ENCODE measurements around the gene TBC1D10B.

The TBC1D10B gene

GRCh38 chr16:30358990-30359870 lies 11.1 kb downstream of the TBC1D10B start:
- peaks cover 21 to 71% of the 10 kb centered on the region in 2 experiments; a peak in 2 of 3 replicates for H3K36me3 ChIP-seq (ENCODE audit: control insufficient read depth in 2 of 2, insufficient read depth in 1 of 2, low read length in 2 of 2)
- TF ChIP-seq SCRT1 (tag by site-specific recombination; IDR thresholded peaks at IDR 0.05; ENCODE audit: borderline replicate concordance) (0 out of 2 replicates have a peak, but pooled peaks have one; percentile 23), SCRT2 (tag by site-specific recombination; IDR thresholded peaks at IDR 0.05) (peak; percentile 83), SP2 (tag by site-specific recombination; IDR thresholded peaks at IDR 0.05) (0 out of 2 replicates have a peak, but pooled peaks have one; percentile 6), ZNF26 (tag by site-specific recombination; IDR thresholded peaks at IDR 0.05) (no peak)
- CTCF ChIA-PET: interaction anchor here (0.6 to 1.8 kb wide), 4 partner anchors 8 to 62 kb away, joined by 3 to 5 read pairs (median 4); no protein-coding TSS in a partner anchor
- no peaks in the 10 kb centered on the region for H3K4me1 ChIP-seq (ENCODE audit: control insufficient read depth, insufficient read depth, low read length)
- no peak overlapping the region for H3K4me3 ChIP-seq (ENCODE audit: low read depth, low read length)
- no peaks in the 10 kb centered on the region for H3K9me3 ChIP-seq (ENCODE audit: control insufficient read depth, insufficient read depth, low read depth, low read length)
- POLR2A ChIA-PET: interaction anchor here (0.5 to 2.9 kb wide), 5 partner anchors 11 to 48 kb away, joined by 3 to 17 read pairs (median 4); partner anchors contain the start of genes TBC1D10B and ZNF771
- no peak overlapping the region for H3K27ac ChIP-seq (ENCODE audit: extremely low read depth, low read depth, low read length)

GRCh38 chr16:30358577-30358936 lies 11.7 kb downstream of the TBC1D10B start:
- POLR2A ChIA-PET: interaction anchor here (0.8 to 2.9 kb wide), 3 partner anchors 11 to 49 kb away, joined by 3 to 17 read pairs (median 4); partner anchors contain the start of genes TBC1D10B and ZNF771
- H3K36me3 ChIP-seq (ENCODE audit: control insufficient read depth in 2 of 2, insufficient read depth in 1 of 2, low read length in 2 of 2): peaks cover 17 to 71% of the 10 kb centered on the region in 2 experiments; a peak in 2 of 3 replicates
- H3K9me3 ChIP-seq (ENCODE audit: control insufficient read depth, insufficient read depth, low read depth, low read length): no peaks in the 10 kb centered on the region
- no peak overlapping the region for H3K4me3 ChIP-seq (ENCODE audit: low read depth, low read length)
- TF ChIP-seq ZNF169 (tag by site-specific recombination; IDR thresholded peaks at IDR 0.05): no peak
- TF ChIP-seq ZNF654 (tag by site-specific recombination; IDR thresholded peaks at IDR 0.05; ENCODE audit: low read depth): peak; percentile 16; the same call in 1 of the 2 replicates
- peak; percentile 52; the same call in 1 of the 2 replicates for TF ChIP-seq ZNF600 (tag by site-specific recombination; IDR thresholded peaks at IDR 0.05)
- TF ChIP-seq ZBTB44 (tag by site-specific recombination; IDR thresholded peaks at IDR 0.05): peak; percentile 41; the same call in 1 of the 2 replicates
- TF ChIP-seq ZNF785 (tag by site-specific recombination; IDR thresholded peaks at IDR 0.05): no peak
- no peak for TF ChIP-seq ZNF114 (tag by site-specific recombination; IDR thresholded peaks at IDR 0.05)
- TF ChIP-seq ZNF394 (tag by site-specific recombination; IDR thresholded peaks at IDR 0.05; ENCODE audit: borderline replicate concordance): peak; percentile 33; the same call in 1 of the 2 replicates
- CTCF ChIA-PET: interaction anchor here (0.6 to 1.8 kb wide), 6 partner anchors 9 to 71 kb away, joined by 3 to 6 read pairs (median 4); partner anchors contain the start of gene DCTPP1
- H3K27ac ChIP-seq (ENCODE audit: extremely low read depth, low read depth, low read length): no peak overlapping the region
- H3K4me1 ChIP-seq (ENCODE audit: control insufficient read depth, insufficient read depth, low read length): no peaks in the 10 kb centered on the region

GRCh38 chr16:30357715-30358576 lies 12.3 kb downstream of the TBC1D10B start:
- H3K4me3 ChIP-seq (ENCODE audit: low read depth, low read length): no peak overlapping the region
- H3K4me1 ChIP-seq (ENCODE audit: control insufficient read depth, insufficient read depth, low read length): no peaks in the 10 kb centered on the region
- H3K27ac ChIP-seq (ENCODE audit: extremely low read depth, low read depth, low read length): no peak overlapping the region
- ChIA-PET CTCF (interaction anchor here (0.6 to 1.5 kb wide), 4 partner anchors 10 to 72 kb away, joined by 3 to 6 read pairs (median 4); partner anchors contain the start of gene DCTPP1), POLR2A (interaction anchor here (0.8 to 4.5 kb wide), 4 partner anchors 12 to 50 kb away, joined by 3 to 60 read pairs (median 10); partner anchors contain the start of genes TBC1D10B and ZNF771)
- peaks cover 13 to 72% of the 10 kb centered on the region in 2 experiments; a peak in 2 of 3 replicates for H3K36me3 ChIP-seq (ENCODE audit: control insufficient read depth in 2 of 2, insufficient read depth in 1 of 2, low read length in 2 of 2)
- no peaks in the 10 kb centered on the region for H3K9me3 ChIP-seq (ENCODE audit: control insufficient read depth, insufficient read depth, low read depth, low read length)
- no peak for TF ChIP-seq ZSCAN30 (tag by site-specific recombination; IDR thresholded peaks at IDR 0.05)
- peak; percentile 30; the same call in 1 of the 2 replicates for TF ChIP-seq ZNF600 (tag by site-specific recombination; IDR thresholded peaks at IDR 0.05)
- TF ChIP-seq ZNF341 (tag by site-specific recombination; IDR thresholded peaks at IDR 0.05; ENCODE audit: low read depth): no peak
- no peak for TF ChIP-seq ZNF175 (tag by site-specific recombination; IDR thresholded peaks at IDR 0.05)
- 0 out of 2 replicates have a peak, but pooled peaks have one; percentile 16 for TF ChIP-seq ZNF623 (tag by site-specific recombination; IDR thresholded peaks at IDR 0.05)
- no peak for TF ChIP-seq KLF7 (tag by site-specific recombination; IDR thresholded peaks at IDR 0.05; ENCODE audit: borderline replicate concordance)
- TF ChIP-seq ZNF514 (tag by site-specific recombination; IDR thresholded peaks at IDR 0.05): no peak
- no peak for TF ChIP-seq ZNF629 (tag by site-specific recombination; IDR thresholded peaks at IDR 0.05)
- TF ChIP-seq BCL11B (tag by site-specific recombination; IDR thresholded peaks at IDR 0.05; ENCODE audit: low read depth): 0 out of 2 replicates have a peak, but pooled peaks have one; percentile 41
- TF ChIP-seq SALL2 (tag by site-specific recombination; IDR thresholded peaks at IDR 0.05; ENCODE audit: borderline replicate concordance): no peak
- no peak for TF ChIP-seq ZNF654 (tag by site-specific recombination; IDR thresholded peaks at IDR 0.05; ENCODE audit: low read depth)
- TF ChIP-seq ZNF391 (tag by site-specific recombination; IDR thresholded peaks at IDR 0.05; ENCODE audit: borderline replicate concordance, low read depth): no peak
- TF ChIP-seq ZNF10 (tag by site-specific recombination; IDR thresholded peaks at IDR 0.05): peak; percentile 39; the same call in 1 of the 2 replicates
- no peak for TF ChIP-seq ZNF16 (tag by site-specific recombination; IDR thresholded peaks at IDR 0.05; ENCODE audit: low read depth)
- TF ChIP-seq ZNF560 (tag by site-specific recombination; IDR thresholded peaks at IDR 0.05; ENCODE audit: borderline replicate concordance): no peak
- TF ChIP-seq GFI1B (tag by site-specific recombination; IDR thresholded peaks at IDR 0.05): no peak
